ENCODE data around the gene METTL2B. TPM values are rescaled to one million over a fixed set of nuclear protein-coding genes. Genes with fewer than 3 reads are reported as not detected.
A peak's percentile ranks its signal among the peaks of the same experiment; 100 is the strongest.
"Not testable (repeated sequence)": the region's sequence is repeated elsewhere in the genome, so short reads cannot be mapped to it uniquely, and the experiment has no call there.

Gene METTL2B
- total and polyA plus RNA-seq, 2 experiments from 2014 or later = 19.2 to 36.5 TPM

GRCh38 chr7:128507321-128507993, 30.9 kb downstream of the METTL2B start:
- H3K4me3 ChIP-seq; H2AFZ ChIP-seq; H4K20me1 ChIP-seq (ENCODE audit: insufficient read depth); H3F3A ChIP-seq (ENCODE audit: insufficient read depth); H3K79me2 ChIP-seq (ENCODE audit: insufficient read depth); H3K9me3 ChIP-seq (ENCODE audit: low read depth); in situ Hi-C loops (cut with MboI); H3K4me1 ChIP-seq (ENCODE audit: insufficient read depth); H3K27ac ChIP-seq; H3K4me2 ChIP-seq (ENCODE audit: unreplicated experiment); DNase-seq; H3K9me2 ChIP-seq (ENCODE audit: insufficient read depth); H3K9ac ChIP-seq; H3K36me3 ChIP-seq (ENCODE audit: low read depth); H3K27me3 ChIP-seq (replicated peaks; ENCODE audit: insufficient read depth): not testable (repeated sequence)
- WGBS, 2 experiments (ENCODE audit: low coverage in 1 of 2, low lambda C conversion rate in 2 of 2, missing lambda C conversion rate in 2 of 2) = 86 to 87% methylated on average over 5 of the region's 5 CpGs

GRCh38 chr7:128511692-128512091, 35.1 kb downstream of the METTL2B start:
- H3F3A ChIP-seq (ENCODE audit: insufficient read depth); in situ Hi-C loops (cut with MboI): not testable (repeated sequence)
- WGBS, 2 experiments (ENCODE audit: low coverage in 1 of 2, low lambda C conversion rate in 2 of 2, missing lambda C conversion rate in 2 of 2) = 84 to 90% methylated on average over 11 of the region's 11 CpGs

GRCh38 chr7:128515232-128515631, 38.7 kb downstream of the METTL2B start:
- H3K4me2 ChIP-seq (ENCODE audit: unreplicated experiment); H3K9me2 ChIP-seq (ENCODE audit: insufficient read depth); H3K9me3 ChIP-seq (ENCODE audit: low read depth); H3F3A ChIP-seq (ENCODE audit: insufficient read depth); in situ Hi-C loops (cut with MboI); H3K4me1 ChIP-seq (ENCODE audit: insufficient read depth); H2AFZ ChIP-seq; H3K79me2 ChIP-seq (ENCODE audit: insufficient read depth); H3K27me3 ChIP-seq (replicated peaks; ENCODE audit: insufficient read depth); DNase-seq; H4K20me1 ChIP-seq (ENCODE audit: insufficient read depth); H3K9ac ChIP-seq; H3K27ac ChIP-seq; H3K36me3 ChIP-seq (ENCODE audit: low read depth); H3K4me3 ChIP-seq: not testable (repeated sequence)
- 46 to 55% methylated on average over 6 of the region's 6 CpGs for WGBS, 2 experiments (ENCODE audit: low coverage in 1 of 2, low lambda C conversion rate in 2 of 2, missing lambda C conversion rate in 2 of 2)

More at GRCh38 chr7:128511692-128512091, 35.1 kb downstream of the METTL2B start:
- not testable (repeated sequence) for DNase-seq; H4K20me1 ChIP-seq (ENCODE audit: insufficient read depth); H3K9me2 ChIP-seq (ENCODE audit: insufficient read depth); H3K27ac ChIP-seq; H3K9ac ChIP-seq; H3K79me2 ChIP-seq (ENCODE audit: insufficient read depth); H2AFZ ChIP-seq; H3K9me3 ChIP-seq (ENCODE audit: low read depth); H3K27me3 ChIP-seq (replicated peaks; ENCODE audit: insufficient read depth); H3K4me3 ChIP-seq; H3K4me2 ChIP-seq (ENCODE audit: unreplicated experiment); H3K36me3 ChIP-seq (ENCODE audit: low read depth); H3K4me1 ChIP-seq (ENCODE audit: insufficient read depth)

- H3F3A ChIP-seq (ENCODE audit: insufficient read depth); H3K27me3 ChIP-seq (replicated peaks; ENCODE audit: insufficient read depth); H3K27ac ChIP-seq; H3K9ac ChIP-seq; H3K79me2 ChIP-seq (ENCODE audit: insufficient read depth); H3K36me3 ChIP-seq (ENCODE audit: low read depth); H3K9me3 ChIP-seq (ENCODE audit: low read depth); DNase-seq; H3K9me2 ChIP-seq (ENCODE audit: insufficient read depth); H4K20me1 ChIP-seq (ENCODE audit: insufficient read depth); H2AFZ ChIP-seq; H3K4me3 ChIP-seq; H3K4me1 ChIP-seq (ENCODE audit: insufficient read depth); in situ Hi-C loops (cut with MboI); H3K4me2 ChIP-seq (ENCODE audit: unreplicated experiment): not testable (repeated sequence)
- 74 to 86% methylated on average over 4 to 5 of the region's 5 CpGs for WGBS, 2 experiments (ENCODE audit: low coverage in 1 of 2, low lambda C conversion rate in 2 of 2, missing lambda C conversion rate in 2 of 2)
Measured at GRCh38 chr7:128517023-128517422, 40.5 kb downstream of the METTL2B start.

- whole genome bisulfite sequencing, 2 experiments (ENCODE audit: low coverage in 1 of 2, low lambda C conversion rate in 2 of 2, missing lambda C conversion rate in 2 of 2) = 3 to 8% methylated on average over 5 of the region's 7 CpGs
Measured at GRCh38 chr7:128523226-128523931, 46.8 kb downstream of the METTL2B start.

GRCh38 chr7:128523932-128524524, 47.5 kb downstream of the METTL2B start:
- H3K4me1 ChIP-seq (ENCODE audit: insufficient read depth); DNase-seq; H3K4me3 ChIP-seq; H3K9ac ChIP-seq; H3K27ac ChIP-seq; H3K9me2 ChIP-seq (ENCODE audit: insufficient read depth); H3K9me3 ChIP-seq (ENCODE audit: low read depth); H2AFZ ChIP-seq; H3K36me3 ChIP-seq (ENCODE audit: low read depth); H3K4me2 ChIP-seq (ENCODE audit: unreplicated experiment); H3K79me2 ChIP-seq (ENCODE audit: insufficient read depth); H3K27me3 ChIP-seq (replicated peaks; ENCODE audit: insufficient read depth); H4K20me1 ChIP-seq (ENCODE audit: insufficient read depth); in situ Hi-C loops (cut with MboI): not testable (repeated sequence)
- H3F3A ChIP-seq (ENCODE audit: insufficient read depth) = 0 out of 2 replicates have a peak, but pooled peaks cover 11% of the 10 kb centered on the region
- 57 to 71% methylated on average over 9 of the region's 9 CpGs for WGBS, 2 experiments (ENCODE audit: low coverage in 1 of 2, low lambda C conversion rate in 2 of 2, missing lambda C conversion rate in 2 of 2)

More at GRCh38 chr7:128523226-128523931, 46.8 kb downstream of the METTL2B start:
- H3K27me3 ChIP-seq (replicated peaks; ENCODE audit: insufficient read depth); in situ Hi-C loops (cut with MboI); H3K4me2 ChIP-seq (ENCODE audit: unreplicated experiment); H4K20me1 ChIP-seq (ENCODE audit: insufficient read depth); H3K27ac ChIP-seq; H3K9me3 ChIP-seq (ENCODE audit: low read depth); H3K4me1 ChIP-seq (ENCODE audit: insufficient read depth); H3K4me3 ChIP-seq; H3K9ac ChIP-seq; H3K9me2 ChIP-seq (ENCODE audit: insufficient read depth); H3K79me2 ChIP-seq (ENCODE audit: insufficient read depth); H3K36me3 ChIP-seq (ENCODE audit: low read depth); H2AFZ ChIP-seq: not testable (repeated sequence)
- H3F3A ChIP-seq (ENCODE audit: insufficient read depth) = 0 out of 2 replicates have a peak, but pooled peaks cover 11% of the 10 kb centered on the region
- peak; percentile 69 for DNase-seq

- in situ Hi-C loops (cut with MboI); H4K20me1 ChIP-seq (ENCODE audit: insufficient read depth); H3K27me3 ChIP-seq (replicated peaks; ENCODE audit: insufficient read depth); H2AFZ ChIP-seq; H3K9ac ChIP-seq; H3K36me3 ChIP-seq (ENCODE audit: low read depth); H3K27ac ChIP-seq; H3K4me1 ChIP-seq (ENCODE audit: insufficient read depth); H3K4me3 ChIP-seq; H3K9me2 ChIP-seq (ENCODE audit: insufficient read depth); H3K9me3 ChIP-seq (ENCODE audit: low read depth); H3K4me2 ChIP-seq (ENCODE audit: unreplicated experiment): not testable (repeated sequence)
- WGBS, 2 experiments (ENCODE audit: low coverage in 1 of 2, low lambda C conversion rate in 2 of 2, missing lambda C conversion rate in 2 of 2) = 71% methylated on average over 4 of the region's 4 CpGs
- H3F3A ChIP-seq (ENCODE audit: insufficient read depth) = 0 out of 2 replicates have a peak, but pooled peaks cover 11% of the 10 kb centered on the region
- H3K79me2 ChIP-seq (ENCODE audit: insufficient read depth) = peaks cover 12% of the 10 kb centered on the region; the same call in 1 of the 2 replicates
- DNase-seq = peak; percentile 26
Measured at GRCh38 chr7:128525584-128525983, 49.0 kb downstream of the METTL2B start.
